Suprapubic skin (tissue), 4 donors: ENCODE results near the gene GOLGA6B. TPM values are rescaled to one million over a fixed set of nuclear protein-coding genes. Genes with fewer than 3 reads are reported as not detected.
A peak's percentile ranks its signal among the peaks of the same experiment; 100 is the strongest.

Source experiments
- DNase-seq, 2 donors: peaks; one replicate each; pipeline ENCODE4 v3.0.0-alpha.2; 2019; ENCODE audit warnings: low spot score in 2 of 2
- H3K27ac ChIP-seq: fragments of 200-600 bp; sonication (generic); one replicate; pipeline ENCODE4 v1.5.1; 2019
- H3K27me3 ChIP-seq: fragments of 200-600 bp; sonication (generic); one replicate; pipeline ENCODE4 v1.5.1; 2019
- H3K36me3 ChIP-seq: fragments of 200-600 bp; sonication (generic); one replicate; pipeline ENCODE4 v1.5.1; 2019
- H3K4me1 ChIP-seq: fragments of 200-600 bp; sonication (generic); one replicate; pipeline ENCODE4 v1.5.1; 2019
- H3K4me3 ChIP-seq: fragments of 200-600 bp; sonication (generic); one replicate; pipeline ENCODE4 v1.5.1; 2019; ENCODE audit warnings: mild to moderate bottlenecking
- H3K9me3 ChIP-seq: fragments of 200-600 bp; sonication (generic); one replicate; pipeline ENCODE4 v1.5.1; 2019
- CTCF ChIP-seq, 2 donors: fragments of 200-600 bp in 1 of 2; fragments of 450-650 bp in 1 of 2; sonication (generic) in 1 of 2; IDR thresholded peaks; one replicate each; pipeline ENCODE4 v1.5.1; 2016 to 2019; ENCODE audit warnings: antibody characterized with exemption in 2 of 2, mild to moderate bottlenecking in 1 of 2, moderate library complexity in 1 of 2
- EP300 ChIP-seq: sonication (generic); formaldehyde crosslinking; IDR thresholded peaks from one replicate; pipeline ENCODE4 v1.6.1; 2017; ENCODE audit warnings: antibody characterized with exemption
- POLR2A ChIP-seq, 2 donors: fragments of 450-650 bp; IDR thresholded peaks; one replicate each; pipeline ENCODE4 v1.6.1; 2017; ENCODE audit warnings: antibody characterized with exemption in 2 of 2, mild to moderate bottlenecking in 2 of 2, moderate library complexity in 2 of 2
- POLR2AphosphoS5 ChIP-seq, 3 donors: sonication (generic); formaldehyde crosslinking; IDR thresholded peaks; one replicate each; pipeline ENCODE4 v1.6.1; 2017; ENCODE audit warnings: antibody characterized with exemption in 3 of 3
- WGBS: methylation state at CpG from one replicate; pipeline ENCODE4 v1.1.5; 2018; 5-methylcytosine and 5-hydroxymethylcytosine counted together
- total RNA-seq, 4 donors: library from RNA; depleted of rRNA; stranded (reverse); fragments of >200 nt; gene quantifications; one replicate each; pipeline ENCODE4 v1.1.0, GENCODE V29; 2016

The GOLGA6B gene
- total RNA-seq, 4 donors from 2014 or later: 0.80 TPM; not detected in 3

GRCh38 chr15:72682772-72683171 lies 28.3 kb downstream of the GOLGA6B start:
- H3K4me1 ChIP-seq: peaks cover 19% of the 10 kb centered on the region
- no peak overlapping the region for H3K4me3 ChIP-seq
- no peak overlapping the region for H3K27ac ChIP-seq
- TF ChIP-seq EP300 (no peak), POLR2AphosphoS5 (IDR thresholded peaks at IDR 0.05) (no peak), POLR2A (IDR thresholded peaks at IDR 0.05) (no peak), CTCF (IDR thresholded peaks at IDR 0.05) (no peak)
- H3K36me3 ChIP-seq: no peaks in the 10 kb centered on the region
- no peak for DNase-seq
- H3K9me3 ChIP-seq: no peaks in the 10 kb centered on the region
- 93% methylated on average over 3 of the region's 3 CpGs for WGBS
- peaks cover 5% of the 10 kb centered on the region for H3K27me3 ChIP-seq

GRCh38 chr15:72685301-72685924 lies 30.9 kb downstream of the GOLGA6B start:
- no peaks in the 10 kb centered on the region for H3K27me3 ChIP-seq
- TF ChIP-seq CTCF (IDR thresholded peaks at IDR 0.05) (no peak), POLR2AphosphoS5 (IDR thresholded peaks at IDR 0.05) (no peak), EP300 (no peak), POLR2A (IDR thresholded peaks at IDR 0.05) (no peak)
- H3K4me3 ChIP-seq: peak overlapping the region; percentile 64
- 28% methylated on average over 23 of the region's 23 CpGs for WGBS
- H3K9me3 ChIP-seq: no peaks in the 10 kb centered on the region
- H3K36me3 ChIP-seq: no peaks in the 10 kb centered on the region
- H3K27ac ChIP-seq: peak overlapping the region; percentile 92
- no peak for DNase-seq
- H3K4me1 ChIP-seq: peaks cover 19% of the 10 kb centered on the region

GRCh38 chr15:72685925-72686794 lies 31.7 kb downstream of the GOLGA6B start, which contains the start of the genes BBS4 and HIGD2B:
TSS of gene BBS4 (plus strand) at chr15:72686207. CDS start at chr15:72686228, 21 bp downstream.
TSS of gene HIGD2B (minus strand) at chr15:72686182. CDS start at chr15:72676374, 9,808 bp downstream.
- under 1% methylated on average over 24 of the region's 49 CpGs for WGBS
- no peaks in the 10 kb centered on the region for H3K9me3 ChIP-seq
- peak; percentile 92 to 93 for DNase-seq
- no peaks in the 10 kb centered on the region for H3K36me3 ChIP-seq
- H3K27ac ChIP-seq: peak within 1 kb of the TSS; percentile 92
- H3K4me3 ChIP-seq: peak within 1 kb of the TSS; percentile 64
- peaks cover 19% of the 10 kb centered on the region for H3K4me1 ChIP-seq
- peak in 1 of 2 donors; percentile 81 for TF ChIP-seq POLR2A (IDR thresholded peaks at IDR 0.05)
- TF ChIP-seq POLR2AphosphoS5 (IDR thresholded peaks at IDR 0.05): peak in 2 of 3 donors; percentile 39 to 55
- no peak for TF ChIP-seq CTCF (IDR thresholded peaks at IDR 0.05)
- no peaks in the 10 kb centered on the region for H3K27me3 ChIP-seq

- WGBS: 96% methylated on average over 5 of the region's 5 CpGs
These were observed 34.2 kb downstream of the GOLGA6B start for GRCh38 chr15:72688697-72689096.

More at GRCh38 chr15:72688697-72689096, 34.2 kb downstream of the GOLGA6B start:
- Histone ChIP-seq H3K9me3 (no peaks in the 10 kb centered on the region), H3K4me1 (peaks cover 19% of the 10 kb centered on the region), H3K4me3 (no peak overlapping the region), H3K27me3 (no peaks in the 10 kb centered on the region), H3K27ac (no peak overlapping the region), H3K36me3 (no peaks in the 10 kb centered on the region)
- TF ChIP-seq POLR2AphosphoS5 (IDR thresholded peaks at IDR 0.05): no peak
- no peak for TF ChIP-seq CTCF (IDR thresholded peaks at IDR 0.05)
- no peak for TF ChIP-seq POLR2A (IDR thresholded peaks at IDR 0.05)
- TF ChIP-seq EP300: no peak
- DNase-seq: no peak
